Hematopoietic multipotent progenitor cell treated with erythropoietin and hydrocortisone succinate and interleukin-3 and kit ligand, for 17 days (in vitro differentiated cells): ENCODE results near the gene GPATCH8.
"Not testable (repeated sequence)": the region's sequence is repeated elsewhere in the genome, so short reads cannot be mapped to it uniquely, and the experiment has no call there.

Experiments used
- DNase-seq: peaks from one replicate; pipeline ENCODE4 v3.0.0-alpha.2; 2015; ENCODE audit warnings: low spot score

The GPATCH8 gene

DNA sequence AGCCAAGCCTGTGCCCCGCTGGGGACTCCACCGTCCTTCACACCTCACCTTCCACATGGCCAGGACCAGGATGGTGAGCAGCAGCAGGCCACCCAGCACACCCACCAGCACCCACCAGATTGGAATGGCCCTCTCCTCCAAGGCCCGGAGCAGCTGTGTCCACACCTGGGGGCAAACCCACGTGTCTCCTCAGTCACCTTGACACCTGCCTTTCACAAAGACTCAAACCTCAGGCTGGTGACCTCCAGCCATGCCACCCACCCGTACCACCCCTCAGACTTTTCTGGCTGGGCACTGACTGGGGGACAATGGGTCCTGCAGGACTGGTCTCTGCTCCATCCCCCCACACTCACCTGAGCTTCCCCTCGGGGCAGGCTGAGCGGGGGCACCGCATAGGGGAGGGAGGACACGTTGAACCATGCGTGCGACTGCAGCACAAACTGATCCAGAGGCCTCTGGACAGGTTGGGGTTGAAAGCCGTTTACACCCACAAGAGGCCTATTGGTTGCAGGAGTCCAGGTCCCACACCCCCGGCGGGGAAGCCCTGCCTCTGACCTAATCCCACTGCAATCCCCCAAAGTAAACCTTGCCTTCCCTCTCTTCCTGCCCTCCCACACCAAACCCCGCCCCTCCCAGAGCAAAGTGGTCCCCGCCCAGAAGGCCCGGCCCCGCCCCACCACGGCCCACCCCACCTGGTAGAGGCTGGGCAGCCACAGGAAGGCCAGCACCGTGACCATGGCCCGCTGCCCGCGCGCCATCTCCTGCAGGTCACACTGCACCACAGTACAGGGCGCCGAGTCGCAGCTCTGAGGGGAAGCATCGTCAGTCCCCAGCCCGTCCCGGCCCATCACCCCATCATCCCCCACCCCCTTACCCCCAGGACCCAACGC lies 128.7 kb downstream of the GPATCH8 start:
- DNase-seq = no peak

DNA sequence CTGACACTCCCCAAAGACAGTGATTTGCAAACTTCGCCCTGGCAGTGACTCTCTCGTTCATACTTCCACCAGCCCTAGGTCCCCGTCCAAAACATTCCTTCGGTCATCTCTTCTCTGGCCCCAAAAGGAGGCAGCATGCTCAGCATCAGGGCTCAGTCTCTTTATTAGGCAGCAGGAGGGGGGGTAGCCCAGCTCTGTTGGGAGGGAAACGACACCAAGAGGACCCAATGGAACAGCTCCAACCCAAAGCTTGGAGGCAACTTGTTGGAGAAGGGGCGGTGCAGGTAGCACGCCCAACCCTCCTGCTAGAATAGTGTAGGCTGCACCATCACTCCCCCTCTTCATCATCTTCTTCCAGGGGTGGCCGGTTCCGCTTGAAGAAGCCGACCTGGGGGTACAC lies 131.2 kb downstream of the GPATCH8 start:
- DNase-seq = no peak

DNA sequence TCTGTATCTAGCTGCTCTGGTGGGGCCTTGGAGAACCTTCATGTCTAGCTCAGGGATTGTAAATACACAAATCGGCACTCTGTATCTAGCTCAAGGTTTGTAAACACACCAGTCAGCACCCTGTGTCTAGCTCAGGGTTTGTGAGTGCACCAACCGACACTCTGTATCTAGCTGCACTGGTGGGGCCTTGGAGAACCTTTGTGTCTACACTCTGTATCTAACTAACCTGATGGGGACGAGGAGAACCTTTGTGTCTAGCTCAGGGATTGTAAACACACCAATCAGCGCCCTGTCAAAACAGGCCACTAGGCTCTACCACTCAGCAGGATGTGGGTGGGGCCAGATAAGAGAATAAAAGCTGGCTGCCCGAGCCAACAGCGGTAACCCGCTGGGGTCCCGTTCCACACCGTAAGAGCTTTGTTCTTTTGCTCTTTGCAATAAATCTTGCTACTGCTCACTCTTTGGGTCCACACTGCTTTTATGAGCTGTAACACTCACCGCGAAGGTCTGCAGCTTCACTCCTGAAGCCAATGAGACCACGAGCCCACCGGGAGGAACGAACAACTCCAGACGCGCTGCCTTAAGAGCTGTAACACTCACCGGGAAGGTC lies 133.7 kb downstream of the GPATCH8 start:
- not testable (repeated sequence) for DNase-seq

DNA sequence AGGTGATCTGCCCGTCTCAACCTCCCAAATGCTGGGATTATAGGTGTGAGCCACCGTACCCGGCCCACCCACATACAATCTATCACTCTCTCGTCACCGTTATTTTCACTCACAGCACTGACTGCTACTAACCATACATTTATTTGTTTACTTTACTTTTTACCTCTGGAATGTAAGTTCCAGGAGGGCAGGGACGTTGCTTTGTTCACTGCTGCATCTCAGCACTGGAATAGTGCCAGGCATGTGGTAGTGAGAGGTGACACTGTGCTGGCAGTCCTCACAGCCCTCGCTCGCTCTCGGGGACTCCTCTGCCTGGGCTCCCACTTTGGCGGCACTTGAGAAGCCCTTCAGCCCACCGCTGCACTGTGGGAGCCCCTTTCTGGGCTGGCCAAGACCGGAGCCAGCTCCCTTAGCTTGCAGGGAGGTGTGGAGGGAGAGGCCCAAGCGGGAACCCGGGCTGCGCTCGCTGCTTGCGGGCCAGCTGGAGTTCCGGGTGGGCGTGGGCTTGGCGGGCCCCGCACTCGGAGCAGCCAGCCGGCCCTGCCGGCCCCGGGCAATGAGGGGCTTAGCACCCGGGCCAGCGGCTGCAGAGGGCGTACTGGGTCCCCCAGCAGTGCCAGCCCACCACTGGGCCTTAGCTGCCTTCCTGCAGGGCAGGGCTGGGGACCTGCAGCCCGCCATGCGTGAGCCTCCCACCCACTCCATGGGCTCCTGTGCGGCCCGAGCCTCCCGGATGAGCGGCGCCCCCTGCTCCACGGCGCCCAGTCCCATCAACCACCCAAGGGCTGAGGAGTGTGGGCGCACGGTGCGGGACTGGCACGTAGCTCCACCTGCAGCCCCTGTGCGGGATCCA lies 134.6 kb downstream of the GPATCH8 start:
- not testable (repeated sequence) for DNase-seq

DNA sequence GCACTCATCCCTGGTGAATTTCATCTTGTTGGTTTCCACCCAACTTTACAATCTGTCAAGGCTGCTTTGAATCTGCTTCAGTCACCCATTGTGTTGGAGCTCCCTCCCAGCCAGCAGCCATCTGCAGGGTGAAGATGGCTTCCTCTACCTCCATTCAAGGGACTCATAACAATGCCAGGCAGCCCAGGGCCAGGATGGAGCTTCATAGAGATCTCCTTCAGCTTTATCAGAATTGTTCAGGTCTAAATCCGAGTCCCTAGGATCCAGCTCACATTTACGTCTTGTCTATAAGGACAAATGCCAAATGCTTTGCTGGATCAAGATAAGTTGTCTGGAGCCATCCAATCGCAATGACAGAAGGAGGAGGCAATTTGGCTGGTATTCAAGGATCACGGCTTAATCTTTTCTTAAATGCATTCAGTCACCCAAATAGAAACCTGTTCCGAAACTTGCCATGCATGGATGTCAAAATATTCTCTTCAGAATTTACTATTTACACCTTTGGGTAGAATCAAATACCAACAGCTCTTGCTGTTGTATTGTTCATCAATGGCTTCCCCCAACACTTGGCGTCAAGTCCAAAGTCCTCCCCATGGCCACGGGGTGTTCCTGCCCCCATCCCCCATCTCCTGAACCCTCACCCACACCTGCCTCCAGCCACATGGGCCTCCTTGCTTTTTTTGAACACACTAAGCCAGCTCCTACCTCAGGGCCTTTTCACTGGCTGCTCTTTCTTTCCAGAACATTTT lies 135.8 kb downstream of the GPATCH8 start:
- DNase-seq = no peak

DNA sequence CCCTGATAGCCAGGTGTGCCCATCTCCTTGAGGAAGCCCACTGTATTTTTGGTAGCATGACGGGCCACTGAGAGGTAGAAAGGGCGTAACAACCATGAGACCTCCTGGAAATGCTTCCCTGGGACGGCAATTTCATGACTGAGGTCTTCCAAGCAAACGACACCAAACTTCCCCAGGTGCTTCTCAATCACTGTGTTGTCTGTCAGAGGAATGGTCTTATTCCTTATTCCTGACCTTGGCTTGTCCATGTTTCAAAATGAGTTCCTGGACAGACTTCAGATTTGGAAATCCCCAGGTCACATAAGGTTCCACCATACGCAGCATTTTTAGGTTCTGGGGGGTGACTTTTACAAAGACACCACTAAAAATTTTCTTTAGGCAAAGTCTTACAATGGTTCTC lies 138.2 kb downstream of the GPATCH8 start:
- DNase-seq = not testable (repeated sequence)

DNA sequence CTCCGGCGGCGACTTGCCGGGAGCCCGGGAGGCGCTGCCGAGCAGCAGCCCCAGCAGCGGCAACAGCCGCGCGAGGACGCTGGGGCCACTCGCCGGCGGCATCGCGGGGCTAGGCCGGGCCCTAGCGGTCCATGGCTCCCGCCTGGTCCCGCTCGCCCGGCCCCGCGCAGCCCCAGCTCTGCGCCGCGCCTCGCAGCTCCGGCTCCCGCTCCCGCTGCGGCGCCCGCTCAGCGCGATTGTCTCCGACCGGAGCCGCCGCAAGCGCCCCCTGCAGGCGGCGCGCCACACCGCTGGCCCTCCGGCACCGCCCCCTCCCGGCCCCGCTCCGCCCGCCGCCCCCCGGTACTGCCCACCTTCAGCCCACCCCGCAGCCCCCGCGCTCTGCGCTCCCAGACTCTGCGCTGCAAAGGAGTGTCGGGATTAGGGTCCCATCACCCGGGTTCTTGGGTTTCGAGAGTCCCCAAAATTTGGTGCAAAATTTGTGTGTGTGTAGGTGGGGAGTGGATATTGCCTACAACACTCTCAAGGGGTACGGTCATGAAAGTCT lies 139.5 kb downstream of the GPATCH8 start, which contains the start of gene FAM171A2:
Gene FAM171A2 (minus strand): TSS at position 241 of the 547 bp plus-strand sequence. CDS start 139 bp downstream, at position 102.
- DNase-seq = peak; percentile 65

DNA sequence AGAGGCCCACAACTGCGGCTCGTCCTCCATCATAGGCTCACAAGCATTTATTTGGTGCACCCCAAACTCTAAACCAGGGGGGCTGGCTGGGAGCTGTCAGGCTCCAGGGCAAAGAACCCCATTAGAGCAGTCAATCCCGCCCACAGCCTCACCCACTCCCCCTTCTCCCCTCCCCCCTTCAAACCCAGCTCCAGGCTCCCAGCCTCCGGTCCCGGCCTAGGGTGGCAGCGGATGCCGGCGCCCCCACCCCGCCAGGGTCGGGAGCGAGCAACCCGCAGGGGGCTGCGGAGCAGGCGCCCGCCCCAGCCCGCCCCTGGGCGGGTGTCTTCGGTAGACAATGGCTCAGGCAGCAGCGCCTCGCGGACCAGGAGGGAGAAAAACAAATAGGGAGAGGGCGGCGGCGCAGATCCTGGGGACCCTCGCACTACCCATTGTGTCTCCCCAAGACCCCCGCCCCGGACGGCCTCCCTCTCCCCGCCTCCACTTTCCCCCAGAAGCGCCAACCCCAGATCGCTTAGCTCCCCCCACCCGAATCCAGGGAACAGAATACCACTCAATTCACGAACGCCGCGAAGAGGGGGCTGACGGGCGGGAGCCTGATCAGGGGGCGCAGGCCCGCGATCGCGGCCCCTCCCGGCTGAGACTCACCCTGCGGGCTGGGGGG lies 140.1 kb downstream of the GPATCH8 start:
- no peak for DNase-seq

DNA sequence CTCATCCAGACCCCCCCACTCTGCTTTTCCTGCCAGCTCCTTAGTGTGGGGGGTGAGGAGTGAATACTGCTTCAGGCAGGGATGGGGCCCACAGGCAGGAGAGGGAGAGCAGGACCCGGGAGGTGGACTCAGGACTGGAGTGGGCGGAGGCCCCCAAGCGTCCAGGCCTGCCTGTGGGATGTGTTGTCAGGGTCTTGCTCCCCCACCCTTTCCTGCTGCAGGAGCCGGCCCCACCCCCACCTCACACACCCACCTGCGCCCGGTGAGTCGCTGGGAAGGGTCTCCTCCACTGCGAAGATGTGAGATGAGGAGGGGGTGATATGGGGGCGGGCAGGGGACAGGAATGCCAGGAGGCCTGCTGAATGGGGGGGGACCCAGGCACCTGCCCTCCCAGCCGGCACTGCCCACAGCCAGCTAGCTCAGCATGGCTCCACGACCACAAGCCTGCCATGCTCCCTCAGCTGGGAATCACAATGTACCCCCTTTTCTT lies 140.7 kb downstream of the GPATCH8 start:
- no peak for DNase-seq

DNA sequence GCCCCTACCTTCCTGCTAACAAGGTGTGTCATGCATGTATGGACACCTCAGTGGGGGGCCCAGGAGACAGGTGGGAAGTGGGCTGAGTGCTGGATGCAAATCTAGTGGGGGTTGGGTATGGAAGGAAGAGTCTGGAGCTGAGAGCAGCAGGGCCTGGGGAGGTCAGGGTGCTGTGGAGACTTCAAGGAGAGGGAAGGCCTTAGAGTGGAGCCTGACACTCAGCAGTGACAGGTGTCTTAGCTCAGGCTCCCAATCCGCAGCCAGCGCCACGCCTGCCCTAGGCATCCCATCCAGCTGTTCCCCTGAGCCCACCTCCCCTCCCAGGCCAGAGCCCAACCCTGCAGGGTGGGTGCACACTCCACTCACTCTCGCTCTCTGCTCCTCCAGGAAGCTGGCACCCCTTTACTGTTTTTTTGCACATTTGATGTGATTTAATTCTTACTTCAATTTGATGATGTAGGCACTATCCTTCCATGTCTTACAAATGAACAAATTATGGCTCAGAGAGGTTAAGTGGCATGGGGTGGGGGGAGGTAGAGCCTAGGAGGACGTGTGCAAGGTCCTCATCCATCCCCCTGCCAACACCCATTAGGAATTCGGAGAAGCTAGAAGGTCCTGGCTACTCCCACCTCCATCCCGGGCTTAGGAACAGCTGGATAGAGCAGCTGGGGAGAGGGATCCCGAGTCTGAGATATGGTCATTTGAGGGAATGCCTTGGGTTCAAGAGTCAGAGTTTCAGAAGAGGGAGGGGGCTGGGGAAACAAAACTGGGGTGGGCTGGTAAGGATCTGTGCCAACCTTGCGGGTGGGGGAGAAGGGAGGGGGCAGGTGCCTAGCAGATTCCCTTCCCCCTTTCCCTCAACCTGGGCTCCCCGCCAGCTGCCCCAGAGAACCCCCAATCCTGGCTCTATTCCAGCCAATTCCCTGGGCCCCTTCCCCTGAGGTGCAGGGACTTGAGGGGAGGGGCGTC lies 141.6 kb downstream of the GPATCH8 start:
- DNase-seq = no peak

DNA sequence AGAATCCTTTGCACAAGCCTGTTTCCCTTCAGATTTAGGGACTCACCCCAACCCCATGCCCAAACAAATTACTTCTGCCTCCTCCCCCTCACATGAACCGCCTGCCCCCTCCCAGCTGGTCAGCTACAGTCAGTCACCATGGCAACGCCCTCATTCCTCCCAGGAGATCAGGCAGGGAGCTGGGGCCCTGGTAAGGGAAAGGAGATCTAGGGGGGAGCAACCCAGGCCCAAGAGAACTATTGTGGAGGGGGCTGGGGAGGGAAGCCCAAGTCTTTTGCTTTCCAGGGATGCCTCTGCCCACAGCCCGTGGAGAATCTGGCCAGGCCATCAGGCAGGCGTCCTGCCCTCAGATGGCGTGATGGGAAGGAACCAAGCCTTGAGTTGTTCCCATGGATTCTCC lies 142.4 kb downstream of the GPATCH8 start:
- no peak for DNase-seq

DNA sequence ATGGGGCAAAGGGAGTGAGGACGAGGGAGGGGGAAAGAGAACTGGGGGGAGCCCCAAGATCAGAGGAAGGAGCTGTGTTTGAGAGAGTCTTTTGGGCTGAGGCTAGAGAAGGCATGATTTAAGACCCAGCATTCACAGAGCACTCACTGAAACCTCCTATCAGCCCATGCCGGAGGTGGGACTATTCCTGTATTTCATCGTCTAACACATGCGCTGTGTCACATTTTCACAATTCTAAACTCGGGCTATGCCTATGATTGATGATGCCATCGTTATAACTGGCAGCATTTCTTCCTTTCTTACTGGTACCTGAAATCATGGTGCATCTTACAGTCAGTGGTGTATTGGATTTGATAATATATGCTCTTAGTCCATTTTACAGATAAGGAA lies 143.1 kb downstream of the GPATCH8 start:
- no peak for DNase-seq

DNA sequence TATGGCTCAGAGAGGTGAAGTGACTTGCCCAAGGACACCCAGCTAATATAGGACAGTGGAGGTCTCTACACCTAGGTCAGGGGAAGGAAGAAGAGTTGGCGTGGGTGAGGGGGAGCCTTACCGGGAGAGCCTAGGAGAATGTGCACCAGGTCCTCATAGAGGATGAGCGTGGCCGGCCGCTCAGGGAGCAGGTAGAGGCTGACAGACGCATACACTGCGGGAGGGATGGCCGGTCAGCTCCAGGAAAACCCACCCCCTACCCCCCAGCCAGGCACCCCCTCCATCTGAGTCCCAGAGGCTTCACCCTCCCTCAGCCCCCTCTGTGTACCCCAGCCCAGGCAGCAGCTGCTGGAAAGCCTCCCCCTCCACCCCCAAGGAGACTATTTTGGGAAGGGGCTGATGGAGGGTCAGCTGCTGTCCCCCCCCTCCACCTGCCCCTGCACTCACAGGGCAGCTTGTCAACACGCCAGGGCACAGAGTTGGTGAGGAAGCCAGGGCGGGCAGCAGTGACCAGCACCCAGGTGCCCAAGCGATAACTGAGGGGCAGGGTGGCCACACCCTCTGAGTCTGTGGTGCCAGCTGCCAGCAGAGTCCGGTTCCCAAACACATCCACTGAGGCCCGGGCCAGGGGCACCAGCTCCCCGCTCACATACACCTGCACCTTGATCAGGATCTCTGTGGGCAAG lies 143.6 kb downstream of the GPATCH8 start:
- DNase-seq = no peak

DNA sequence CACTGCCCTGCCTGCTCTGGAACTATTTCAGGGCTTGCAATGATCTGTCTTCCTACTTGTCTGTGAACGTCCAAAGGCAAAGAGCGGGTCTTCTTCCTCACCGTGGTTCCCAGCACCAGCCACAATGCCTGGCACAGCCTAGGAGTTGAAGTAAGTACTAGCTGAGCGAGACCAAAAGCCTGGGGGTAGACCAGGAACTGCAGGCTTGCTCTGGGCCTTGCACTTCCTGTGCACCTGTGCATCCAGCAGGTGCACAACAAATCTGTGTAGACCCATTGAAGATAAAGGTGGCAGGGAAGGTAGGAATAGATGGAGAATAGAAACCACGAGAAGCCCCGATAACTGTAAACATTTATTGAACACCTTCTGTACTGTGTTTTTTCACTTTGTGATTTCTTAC lies 144.2 kb downstream of the GPATCH8 start:
- DNase-seq = no peak

DNA sequence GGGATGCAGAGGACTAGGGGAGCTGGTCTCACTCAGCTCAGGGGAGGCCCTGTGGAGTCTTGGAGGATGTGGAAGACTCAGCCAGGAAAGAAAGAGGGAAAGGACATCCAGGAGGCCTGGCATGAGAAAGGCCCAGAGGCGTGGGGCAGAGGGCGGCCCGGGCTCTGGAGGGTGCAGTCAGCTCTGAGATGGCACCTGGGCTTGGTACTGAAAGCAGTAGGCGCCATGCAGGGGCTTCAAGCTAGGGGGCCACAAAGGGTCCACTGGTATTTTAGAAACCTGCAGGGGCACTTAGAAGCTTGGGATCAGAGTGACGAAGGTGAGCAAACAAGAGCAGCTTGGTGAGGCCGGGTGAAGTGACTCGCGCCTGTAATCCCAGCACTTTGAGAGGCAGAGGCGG lies 145.1 kb downstream of the GPATCH8 start:
- DNase-seq = no peak

DNA sequence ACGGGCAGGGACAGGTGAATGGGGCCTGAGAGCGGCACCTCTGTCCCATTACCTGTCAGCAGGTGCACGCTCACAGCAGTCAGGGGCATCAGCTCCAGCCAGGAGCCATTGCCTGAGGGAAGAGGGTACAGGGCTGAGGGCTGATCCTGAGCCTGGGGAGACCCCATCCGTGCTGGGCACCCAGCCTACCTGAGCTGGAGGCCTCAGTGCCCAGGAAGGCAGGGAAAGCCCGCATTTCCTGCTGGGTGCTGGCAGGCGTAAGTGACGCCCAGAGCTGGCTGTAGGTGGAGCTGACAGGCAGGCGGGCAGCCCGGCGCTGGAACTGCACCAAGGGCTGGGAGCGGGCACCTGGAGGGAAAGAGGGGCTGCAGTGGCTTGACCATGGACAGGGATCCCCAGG lies 147.0 kb downstream of the GPATCH8 start:
- no peak for DNase-seq

DNA sequence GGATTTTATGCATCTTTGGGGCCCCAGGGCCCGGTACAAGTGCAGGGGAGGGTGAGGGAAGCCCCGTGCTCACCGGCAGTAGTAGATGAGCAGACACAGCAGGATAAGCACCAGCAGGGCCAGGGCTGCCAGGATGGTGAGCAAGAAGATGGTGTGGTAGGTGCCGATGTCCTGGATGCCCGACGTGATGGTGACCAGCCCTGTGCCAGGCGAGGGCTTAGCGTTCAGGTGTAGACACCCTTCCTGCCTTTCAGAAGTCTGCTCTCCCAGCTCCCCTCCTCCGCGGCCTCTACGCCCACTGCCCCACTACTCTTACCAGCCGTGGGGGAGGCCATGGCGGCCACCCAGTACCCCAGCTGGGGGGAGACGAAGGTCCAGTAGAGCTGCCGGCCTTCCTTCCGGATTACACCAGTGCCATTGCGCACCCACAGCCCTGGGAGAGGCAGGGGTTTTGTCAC lies 147.5 kb downstream of the GPATCH8 start:
- DNase-seq = no peak

DNA sequence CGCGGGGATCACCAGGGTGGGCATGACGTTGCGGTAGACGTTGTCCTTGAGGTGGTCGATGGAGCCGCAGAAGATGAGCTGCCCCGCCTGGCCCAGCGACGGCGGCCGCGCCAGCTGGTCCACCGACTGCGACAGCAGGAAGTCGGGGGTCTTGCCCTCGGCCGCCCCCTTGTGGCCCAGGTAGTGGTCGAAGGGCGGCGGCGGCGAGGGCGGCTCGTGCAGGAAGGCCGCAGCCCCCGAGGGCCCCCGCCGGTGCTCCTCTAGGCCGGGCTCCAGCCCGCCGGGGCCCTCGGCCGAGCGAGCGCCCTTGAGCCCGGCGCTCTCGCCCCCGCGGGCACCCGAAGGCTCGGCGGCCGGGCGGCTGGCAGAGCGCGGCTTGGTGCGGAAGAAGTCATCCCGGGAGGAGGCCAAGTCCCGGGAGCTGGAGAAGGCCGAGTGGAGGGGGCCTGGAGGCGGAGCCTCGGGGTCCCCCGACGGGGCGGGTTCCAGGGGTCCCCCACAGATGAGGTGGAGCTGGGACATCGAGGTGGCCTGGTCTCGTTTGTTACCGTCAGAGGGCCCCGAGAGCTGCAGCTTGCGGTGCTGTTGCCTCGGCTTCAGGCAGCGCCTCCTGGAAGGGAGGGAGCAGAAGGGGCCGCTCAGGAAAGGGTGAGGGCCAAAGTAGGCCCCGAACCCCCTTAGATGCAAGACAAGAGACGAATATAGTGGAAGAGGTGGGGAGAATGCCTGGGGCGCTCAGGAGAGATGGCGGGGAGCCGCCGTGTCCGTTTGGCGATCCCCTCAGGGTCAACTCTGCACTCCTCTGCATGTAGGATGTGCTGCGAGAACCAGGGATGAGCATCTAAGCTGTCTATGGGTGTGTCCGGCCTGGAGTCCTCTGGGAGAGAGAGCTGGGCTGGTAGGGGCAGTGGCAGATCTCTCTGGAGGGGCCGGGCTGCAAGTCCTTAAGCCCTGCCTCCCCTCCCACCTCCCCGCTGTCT lies 148.3 kb downstream of the GPATCH8 start:
- DNase-seq = no peak
